Loucy (cell line): Measurements from ENCODE around the gene RBMS2.

Experiments
- H2AFZ ChIP-seq: fragments of 200-600 bp; sonication (generic); 2 replicates; pipeline ENCODE4 v1.6.0; 2016; ENCODE audit warnings: antibody characterized with exemption, mild to moderate bottlenecking, low read length, moderate library complexity
- H3F3A ChIP-seq: fragments of 200-600 bp; 2 replicates; pipeline ENCODE4 v1.6.0; 2016; ENCODE audit warnings: antibody characterized with exemption, low read depth, mild to moderate bottlenecking
- H3K27me3 ChIP-seq: fragments of 200-600 bp; sonication (generic); 2 replicates; pipeline ENCODE4 v1.6.1; 2014; ENCODE audit warnings: low read length, mild to moderate bottlenecking; ENCODE audit not compliant: insufficient read depth, poor library complexity, severe bottlenecking
- H3K36me3 ChIP-seq: fragments of 200-600 bp; sonication (generic); 2 replicates; pipeline ENCODE4 v1.6.1; 2016; ENCODE audit warnings: low read length; ENCODE audit not compliant: insufficient read depth
- H3K4me1 ChIP-seq: fragments of 200-600 bp; sonication (generic); 2 replicates; pipeline ENCODE4 v1.5.1; 2014; ENCODE audit warnings: low read length, mild to moderate bottlenecking; ENCODE audit not compliant: insufficient read depth, poor library complexity, severe bottlenecking
- H3K4me2 ChIP-seq: fragments of 200-600 bp; sonication (generic); 2 replicates; pipeline ENCODE4 v1.6.0; 2014; ENCODE audit warnings: antibody characterized with exemption, low read length, low read depth, mild to moderate bottlenecking; ENCODE audit not compliant: poor library complexity, severe bottlenecking
- H3K4me3 ChIP-seq: fragments of 200-600 bp; sonication (generic); 2 replicates; pipeline ENCODE4 v1.5.1; 2014; ENCODE audit warnings: low read length, mild to moderate bottlenecking, mixed read lengths; ENCODE audit not compliant: poor library complexity, severe bottlenecking
- H3K79me2 ChIP-seq: fragments of 200-600 bp; sonication (generic); 2 replicates; pipeline ENCODE4 v1.6.1; 2014; ENCODE audit warnings: low read length; ENCODE audit not compliant: insufficient read depth
- H3K9ac ChIP-seq: fragments of 200-600 bp; sonication (generic); 2 replicates; pipeline ENCODE4 v1.6.0; 2014; ENCODE audit warnings: mild to moderate bottlenecking, low read depth, low read length, moderate library complexity; ENCODE audit not compliant: poor library complexity, severe bottlenecking
- H3K9me2 ChIP-seq: fragments of 200-600 bp; sonication (generic); replicated peaks from 2 replicates; pipeline ENCODE4 v1.6.1; 2016; ENCODE audit warnings: low read depth, low read length, mixed read lengths
- H3K9me3 ChIP-seq: fragments of 200-600 bp; sonication (generic); 2 replicates; pipeline ENCODE4 v1.6.1; 2014; ENCODE audit warnings: mild to moderate bottlenecking, antibody characterized with exemption, low read length, low read depth; ENCODE audit not compliant: insufficient read depth
- H4K20me1 ChIP-seq: fragments of 200-600 bp; sonication (generic); 2 replicates; pipeline ENCODE4 v1.6.0; 2014; ENCODE audit warnings: antibody characterized with exemption, low read length, mild to moderate bottlenecking; ENCODE audit not compliant: insufficient read depth, poor library complexity, severe bottlenecking
- EZH2phosphoT487 ChIP-seq: fragments of 200-600 bp; IDR thresholded peaks from 2 replicates; pipeline ENCODE4 v1.6.1; 2018; ENCODE audit warnings: antibody characterized with exemption, mild to moderate bottlenecking, moderate library complexity, borderline replicate concordance
- TF ChIP-seq, protein P1 (sequence below): fragments of 200-600 bp; sonication (generic); conservative IDR thresholded peaks from 2 replicates; pipeline ENCODE4 v1.5.1; 2014; ENCODE audit warnings: mild to moderate bottlenecking, antibody characterized with exemption, low read length

Gene RBMS2

DNA sequence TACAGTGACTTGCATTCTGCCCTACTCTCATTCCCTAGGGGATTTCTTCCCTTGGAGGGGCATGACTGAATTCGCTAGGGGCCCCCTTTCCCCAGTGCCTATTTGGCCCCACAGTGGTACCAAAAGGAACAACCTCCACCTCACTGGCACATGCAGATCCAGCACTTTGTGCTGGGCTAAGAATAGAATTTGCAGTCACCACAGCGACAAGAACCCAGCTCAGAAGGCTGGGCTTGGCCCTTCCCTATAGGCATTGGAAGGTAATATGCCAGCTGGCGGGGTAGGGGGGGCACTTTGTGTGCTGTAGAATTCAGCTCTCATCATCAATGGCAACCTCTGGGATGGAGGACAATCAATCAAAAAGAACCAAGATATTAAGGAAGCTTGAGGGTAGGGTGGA, 94.6 kb downstream of the RBMS2 start:
- Histone ChIP-seq H3K9me2 (no peaks in the 10 kb centered on the region), H3K9me3 (no peaks in the 10 kb centered on the region), H4K20me1 (peaks cover 29% of the 10 kb centered on the region), H2AFZ (no peak overlapping the region), H3K4me1 (peaks cover 5% of the 10 kb centered on the region), H3K4me2 (no peak overlapping the region), H3K36me3 (peaks cover 77% of the 10 kb centered on the region; the same call in 1 of the 2 replicates), H3K79me2 (peaks cover 42% of the 10 kb centered on the region), H3K27me3 (no peaks in the 10 kb centered on the region), H3F3A (no peaks in the 10 kb centered on the region), H3K9ac (no peak overlapping the region), H3K4me3 (no peak overlapping the region)
- TF ChIP-seq, protein P1, sequence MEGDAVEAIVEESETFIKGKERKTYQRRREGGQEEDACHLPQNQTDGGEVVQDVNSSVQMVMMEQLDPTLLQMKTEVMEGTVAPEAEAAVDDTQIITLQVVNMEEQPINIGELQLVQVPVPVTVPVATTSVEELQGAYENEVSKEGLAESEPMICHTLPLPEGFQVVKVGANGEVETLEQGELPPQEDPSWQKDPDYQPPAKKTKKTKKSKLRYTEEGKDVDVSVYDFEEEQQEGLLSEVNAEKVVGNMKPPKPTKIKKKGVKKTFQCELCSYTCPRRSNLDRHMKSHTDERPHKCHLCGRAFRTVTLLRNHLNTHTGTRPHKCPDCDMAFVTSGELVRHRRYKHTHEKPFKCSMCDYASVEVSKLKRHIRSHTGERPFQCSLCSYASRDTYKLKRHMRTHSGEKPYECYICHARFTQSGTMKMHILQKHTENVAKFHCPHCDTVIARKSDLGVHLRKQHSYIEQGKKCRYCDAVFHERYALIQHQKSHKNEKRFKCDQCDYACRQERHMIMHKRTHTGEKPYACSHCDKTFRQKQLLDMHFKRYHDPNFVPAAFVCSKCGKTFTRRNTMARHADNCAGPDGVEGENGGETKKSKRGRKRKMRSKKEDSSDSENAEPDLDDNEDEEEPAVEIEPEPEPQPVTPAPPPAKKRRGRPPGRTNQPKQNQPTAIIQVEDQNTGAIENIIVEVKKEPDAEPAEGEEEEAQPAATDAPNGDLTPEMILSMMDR, result no peak
- no peak for TF ChIP-seq EZH2phosphoT487

DNA sequence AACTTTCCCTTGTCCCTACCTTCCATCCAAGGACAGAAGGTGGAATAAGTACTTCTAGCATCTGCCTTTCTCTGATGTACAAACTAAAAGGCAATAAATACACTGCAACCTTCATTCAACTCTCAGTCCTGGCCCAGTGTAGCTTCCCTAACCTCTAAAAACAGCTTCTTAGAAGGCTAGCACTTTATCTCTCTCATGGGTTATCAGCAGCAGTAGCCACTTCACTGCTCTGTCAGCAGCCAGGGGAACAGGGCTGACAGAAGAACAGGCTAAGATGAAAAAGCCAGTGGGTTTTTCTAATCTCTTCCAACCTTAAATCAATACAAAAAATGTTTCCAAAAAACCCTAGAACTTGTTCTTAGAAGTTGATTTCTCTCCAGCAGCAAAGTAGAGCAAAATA, 95.3 kb downstream of the RBMS2 start:
- Histone ChIP-seq H3K27me3 (no peaks in the 10 kb centered on the region), H3K9ac (no peak overlapping the region), H3K4me3 (no peak overlapping the region), H2AFZ (no peak overlapping the region), H3K4me1 (peaks cover 11% of the 10 kb centered on the region), H3K9me3 (no peaks in the 10 kb centered on the region), H4K20me1 (peaks cover 36% of the 10 kb centered on the region), H3K36me3 (peaks cover 70% of the 10 kb centered on the region; the same call in 1 of the 2 replicates), H3K79me2 (peaks cover 48% of the 10 kb centered on the region), H3F3A (no peaks in the 10 kb centered on the region), H3K4me2 (no peak overlapping the region), H3K9me2 (no peaks in the 10 kb centered on the region)
- TF ChIP-seq, protein P1, result no peak
- no peak for TF ChIP-seq EZH2phosphoT487

DNA sequence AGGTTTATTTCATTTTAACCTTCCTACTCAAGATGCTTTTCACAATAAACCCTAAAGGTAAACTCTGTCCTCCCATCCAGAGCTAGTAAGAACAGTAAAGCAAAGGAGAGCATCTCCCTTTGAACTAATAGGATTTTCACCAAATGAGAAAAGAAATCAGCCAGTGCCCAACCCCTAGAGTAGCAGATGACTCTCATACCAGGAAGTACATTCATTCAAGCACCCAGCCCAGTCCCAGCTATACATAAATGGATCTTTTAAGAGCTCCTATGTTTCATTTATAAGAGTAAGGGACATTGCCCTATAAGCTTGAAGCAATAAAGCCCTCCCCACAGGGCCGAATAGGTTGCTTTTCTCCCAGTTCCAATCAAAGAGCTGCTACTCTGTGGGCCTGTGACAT, 100.9 kb downstream of the RBMS2 start:
- Histone ChIP-seq H3K9me3 (no peaks in the 10 kb centered on the region), H3K36me3 (peaks cover 16% of the 10 kb centered on the region; the same call in 1 of the 2 replicates), H2AFZ (no peak overlapping the region), H3F3A (no peaks in the 10 kb centered on the region), H3K9me2 (no peaks in the 10 kb centered on the region), H3K27me3 (no peaks in the 10 kb centered on the region), H3K79me2 (peaks cover 99% of the 10 kb centered on the region), H3K4me1 (peaks cover 36% of the 10 kb centered on the region), H3K4me3 (no peak overlapping the region), H3K4me2 (no peak overlapping the region), H3K9ac (no peak overlapping the region), H4K20me1 (peaks cover 73% of the 10 kb centered on the region)
- TF ChIP-seq, protein P1, result no peak
- TF ChIP-seq EZH2phosphoT487, result no peak
